PC-9 (cell line): Measurements from ENCODE around the gene PYY. TPM values are rescaled to one million over a fixed set of nuclear protein-coding genes. Genes with fewer than 3 reads are reported as not detected.
A peak's percentile ranks its signal among the peaks of the same experiment; 100 is the strongest.

Source experiments
- Bru-seq: library from RNA; stranded (reverse); fragments of 400-500 nt; gene quantifications from one replicate; lab custom pipeline; 2021; lab: Mats Ljungman, UMichigan
- BruChase-seq, 2 experiments: library from RNA; stranded (reverse); fragments of 400-500 nt; gene quantifications; one replicate each; lab custom pipeline; 2021; lab: Mats Ljungman, UMichigan
- BruUV-seq: library from RNA; stranded (reverse); fragments of 400-500 nt; replicated peaks from 2 replicates; lab custom pipeline; 2021; lab: Mats Ljungman, UMichigan
- CTCF ChIA-PET: fragments of 300-600 bp; sonication (Branson Sonifier 250); formaldehyde crosslinking; loops from one replicate; lab custom pipeline; 2022; ENCODE audit warnings: antibody characterized with exemption; lab: Charles Lee
- POLR2A ChIA-PET: fragments of 300-600 bp; sonication (Branson Sonifier 250); formaldehyde crosslinking; loops from one replicate; lab custom pipeline; 2022; ENCODE audit warnings: antibody characterized with exemption; ENCODE audit not compliant: unreplicated experiment; lab: Charles Lee
- DNase-seq, 2 experiments: peaks; one replicate each; pipeline versions ENCODE4 v3.0.0 to v3.0.0-alpha.2; 2015 to 2022; ENCODE audit warnings: mixed read lengths in 1 of 2
- H2AFZ ChIP-seq: fragments of 200-600 bp; sonication (generic); 2 replicates; pipeline ENCODE4 v1.8.1; 2017; ENCODE audit warnings: antibody characterized with exemption
- H3F3A ChIP-seq: fragments of 200-600 bp; sonication (generic); 2 replicates; pipeline ENCODE4 v1.8.1; 2017; ENCODE audit warnings: antibody characterized with exemption, mild to moderate bottlenecking, low read depth; ENCODE audit not compliant: insufficient read depth
- H3K27ac ChIP-seq: fragments of 200-600 bp; sonication (generic); 2 replicates; pipeline ENCODE4 v1.6.1; 2016; ENCODE audit warnings: mixed run types
- H3K27me3 ChIP-seq: fragments of 200-600 bp; sonication (generic); 2 replicates; pipeline ENCODE4 v1.6.1; 2016; ENCODE audit warnings: low read depth, mixed run types; ENCODE audit not compliant: insufficient read depth
- H3K36me3 ChIP-seq: fragments of 200-600 bp; sonication (generic); 2 replicates; pipeline ENCODE4 v1.6.1; 2016; ENCODE audit warnings: low read depth, mixed run types
- H3K4me1 ChIP-seq: fragments of 200-600 bp; sonication (generic); replicated peaks from 2 replicates; pipeline ENCODE4 v1.6.1; 2016; ENCODE audit warnings: mixed run types; ENCODE audit not compliant: insufficient read depth
- H3K4me2 ChIP-seq: fragments of 200-600 bp; sonication (generic); 2 replicates; pipeline ENCODE4 v1.6.1; 2017; ENCODE audit warnings: mixed run types
- H3K4me3 ChIP-seq: fragments of 200-600 bp; sonication (generic); 2 replicates; pipeline ENCODE4 v1.6.1; 2016; ENCODE audit warnings: mixed run types
- H3K79me2 ChIP-seq: fragments of 200-600 bp; sonication (generic); 2 replicates; pipeline ENCODE4 v1.6.1; 2017; ENCODE audit warnings: low read depth, mixed run types
- H3K9me2 ChIP-seq: fragments of 200-600 bp; sonication (generic); 2 replicates; pipeline ENCODE4 v1.8.1; 2017; ENCODE audit warnings: mild to moderate bottlenecking; ENCODE audit not compliant: insufficient read depth
- H3K9me3 ChIP-seq: fragments of 200-600 bp; sonication (generic); 2 replicates; pipeline ENCODE4 v1.8.1; 2016; ENCODE audit warnings: low read depth; ENCODE audit not compliant: insufficient read depth
- H4K20me1 ChIP-seq: fragments of 200-600 bp; sonication (generic); 2 replicates; pipeline ENCODE4 v1.8.1; 2017; ENCODE audit not compliant: insufficient read depth
- CTCF ChIP-seq: fragments of 200-600 bp; sonication (generic); conservative IDR thresholded peaks from 2 replicates; pipeline ENCODE4 v1.6.1; 2017; ENCODE audit warnings: mixed run types, antibody characterized with exemption, mild to moderate bottlenecking, moderate library complexity
- EZH2 ChIP-seq: fragments of 200-600 bp; sonication (generic); IDR thresholded peaks from 2 replicates; pipeline ENCODE4 v1.8.0; 2017; ENCODE audit warnings: antibody characterized with exemption, low read depth
- intact Hi-C: fragments of 100-400 bp; cut with micrococcal nuclease; formaldehyde crosslinking; loops from one replicate; pipeline ENCODE4 v1.10.0; 2022; ENCODE audit not compliant: unreplicated experiment
- long read RNA-seq: library from polyadenylated mRNA; stranded (forward); transcript quantifications from one replicate; pipeline ENCODE4 v2.0.0, GENCODE V29; 2022
- total RNA-seq: library from RNA; stranded (reverse); gene quantifications from 2 replicates; pipeline ENCODE4 v1.2.3, GENCODE V29; 2021

Gene PYY
- not detected in 2 replicates for total RNA-seq
- percentile 17 among the genes with signal in this experiment for Bru-seq, nascent RNA
- percentile 28 among the genes with signal in this experiment for BruChase-seq, experiment 1, labeled RNA remaining after a 2-hour chase
- percentile 17 among the genes with signal in this experiment for BruChase-seq, experiment 2, labeled RNA remaining after a 6-hour chase
- long read RNA-seq, result 0 reads

- Histone ChIP-seq H3K79me2 (no peaks in the 10 kb centered on the region), H3F3A (no peaks in the 10 kb centered on the region), H3K4me2 (no peak within 1 kb of the TSS), H3K27ac (no peak within 1 kb of the TSS), H3K36me3 (no peaks in the 10 kb centered on the region), H3K4me3 (no peak within 1 kb of the TSS), H3K27me3 (peaks cover 19% of the 10 kb centered on the region; the same call in 1 of the 2 replicates), H4K20me1 (no peaks in the 10 kb centered on the region), H3K9me3 (no peaks in the 10 kb centered on the region), H3K9me2 (no peaks in the 10 kb centered on the region), H3K4me1 (no peaks in the 10 kb centered on the region), H2AFZ (no peak within 1 kb of the TSS)
- intact Hi-C loops, result no loop called here
- POLR2A ChIA-PET, result no interaction called here
- TF ChIP-seq EZH2 (no peak), CTCF (no peak)
- CTCF ChIA-PET, result interaction anchor here (0.5 to 0.6 kb wide), 2 partner anchors 182 to 294 kb away, joined by 9 read pairs; no protein-coding TSS in a partner anchor
- no TSS peak for BruUV-seq
- DNase-seq, result no peak
These were observed at the start of gene PYY for GRCh38 chr17:43953746-43954145. Gene PYY (minus strand): TSS chr17:43953940. CDS start chr17:43953483, 457 bp downstream.

- intact Hi-C loops, result no loop called here
- Histone ChIP-seq H3K4me2 (no peak overlapping the region), H3F3A (peaks cover 12% of the 10 kb centered on the region), H3K79me2 (no peaks in the 10 kb centered on the region), H4K20me1 (no peaks in the 10 kb centered on the region), H3K4me3 (no peak overlapping the region), H3K9me3 (no peaks in the 10 kb centered on the region), H3K27ac (peak overlapping the region; percentile 3; the same call in 1 of the 2 replicates), H2AFZ (no peak overlapping the region), H3K9me2 (no peaks in the 10 kb centered on the region), H3K36me3 (no peaks in the 10 kb centered on the region), H3K27me3 (no peaks in the 10 kb centered on the region), H3K4me1 (peaks cover 12% of the 10 kb centered on the region)
- BruUV-seq, result no TSS peak
- no peak for TF ChIP-seq EZH2
- no peak for TF ChIP-seq CTCF
- POLR2A ChIA-PET, result no interaction called here
- CTCF ChIA-PET, result no interaction called here
- DNase-seq, result no peak
These were observed 48.6 kb upstream of the PYY start for GRCh38 chr17:44002141-44002848.

- H2AFZ ChIP-seq, result no peak overlapping the region
These were observed 47.8 kb upstream of the PYY start for GRCh38 chr17:44001461-44001920.

More at GRCh38 chr17:44001461-44001920, 47.8 kb upstream of the PYY start:
- CTCF ChIA-PET, result no interaction called here
- H4K20me1 ChIP-seq, result no peaks in the 10 kb centered on the region
- POLR2A ChIA-PET, result no interaction called here
- H3K27me3 ChIP-seq, result 0 out of 2 replicates have a peak, but pooled peaks cover under 1% of the 10 kb centered on the region
- peaks cover 12% of the 10 kb centered on the region for H3F3A ChIP-seq
- H3K9me2 ChIP-seq, result no peaks in the 10 kb centered on the region
- TF ChIP-seq EZH2 (no peak), CTCF (no peak)
- no peaks in the 10 kb centered on the region for H3K36me3 ChIP-seq
- DNase-seq, result no peak
- H3K9me3 ChIP-seq, result no peaks in the 10 kb centered on the region
- no TSS peak for BruUV-seq
- intact Hi-C loops, result no loop called here
- no peak overlapping the region for H3K4me3 ChIP-seq
- H3K4me2 ChIP-seq, result no peak overlapping the region
- H3K79me2 ChIP-seq, result no peaks in the 10 kb centered on the region
- H3K27ac ChIP-seq, result no peak overlapping the region
- H3K4me1 ChIP-seq, result peaks cover 9% of the 10 kb centered on the region
